PC-9 (cell line): ENCODE measurements around the gene ABLIM1. TPM values are rescaled to one million over a fixed set of nuclear protein-coding genes. Genes with fewer than 3 reads are reported as not detected.

Experiments
- BruUV-seq: library from RNA; stranded (reverse); fragments of 400-500 nt; replicated peaks from 2 replicates; lab custom pipeline; 2021; lab: Mats Ljungman, UMichigan
- CTCF ChIA-PET: fragments of 300-600 bp; sonication (Branson Sonifier 250); formaldehyde crosslinking; loops from one replicate; lab custom pipeline; 2022; ENCODE audit warnings: antibody characterized with exemption; lab: Charles Lee
- POLR2A ChIA-PET: fragments of 300-600 bp; sonication (Branson Sonifier 250); formaldehyde crosslinking; loops from one replicate; lab custom pipeline; 2022; ENCODE audit warnings: antibody characterized with exemption; ENCODE audit not compliant: unreplicated experiment; lab: Charles Lee
- DNase-seq, 2 experiments: peaks; one replicate each; pipeline versions ENCODE4 v3.0.0 to v3.0.0-alpha.2; 2015 to 2022; ENCODE audit warnings: mixed read lengths in 1 of 2
- H2AFZ ChIP-seq: fragments of 200-600 bp; sonication (generic); 2 replicates; pipeline ENCODE4 v1.8.1; 2017; ENCODE audit warnings: antibody characterized with exemption
- H3F3A ChIP-seq: fragments of 200-600 bp; sonication (generic); 2 replicates; pipeline ENCODE4 v1.8.1; 2017; ENCODE audit warnings: antibody characterized with exemption, mild to moderate bottlenecking, low read depth; ENCODE audit not compliant: insufficient read depth
- H3K27ac ChIP-seq: fragments of 200-600 bp; sonication (generic); 2 replicates; pipeline ENCODE4 v1.6.1; 2016; ENCODE audit warnings: mixed run types
- H3K27me3 ChIP-seq: fragments of 200-600 bp; sonication (generic); 2 replicates; pipeline ENCODE4 v1.6.1; 2016; ENCODE audit warnings: low read depth, mixed run types; ENCODE audit not compliant: insufficient read depth
- H3K36me3 ChIP-seq: fragments of 200-600 bp; sonication (generic); 2 replicates; pipeline ENCODE4 v1.6.1; 2016; ENCODE audit warnings: low read depth, mixed run types
- H3K4me1 ChIP-seq: fragments of 200-600 bp; sonication (generic); replicated peaks from 2 replicates; pipeline ENCODE4 v1.6.1; 2016; ENCODE audit warnings: mixed run types; ENCODE audit not compliant: insufficient read depth
- H3K4me2 ChIP-seq: fragments of 200-600 bp; sonication (generic); 2 replicates; pipeline ENCODE4 v1.6.1; 2017; ENCODE audit warnings: mixed run types
- H3K4me3 ChIP-seq: fragments of 200-600 bp; sonication (generic); 2 replicates; pipeline ENCODE4 v1.6.1; 2016; ENCODE audit warnings: mixed run types
- H3K79me2 ChIP-seq: fragments of 200-600 bp; sonication (generic); 2 replicates; pipeline ENCODE4 v1.6.1; 2017; ENCODE audit warnings: low read depth, mixed run types
- H3K9me2 ChIP-seq: fragments of 200-600 bp; sonication (generic); 2 replicates; pipeline ENCODE4 v1.8.1; 2017; ENCODE audit warnings: mild to moderate bottlenecking; ENCODE audit not compliant: insufficient read depth
- H3K9me3 ChIP-seq: fragments of 200-600 bp; sonication (generic); 2 replicates; pipeline ENCODE4 v1.8.1; 2016; ENCODE audit warnings: low read depth; ENCODE audit not compliant: insufficient read depth
- H4K20me1 ChIP-seq: fragments of 200-600 bp; sonication (generic); 2 replicates; pipeline ENCODE4 v1.8.1; 2017; ENCODE audit not compliant: insufficient read depth
- EZH2 ChIP-seq: fragments of 200-600 bp; sonication (generic); IDR thresholded peaks from 2 replicates; pipeline ENCODE4 v1.8.0; 2017; ENCODE audit warnings: antibody characterized with exemption, low read depth
- intact Hi-C: fragments of 100-400 bp; cut with micrococcal nuclease; formaldehyde crosslinking; loops from one replicate; pipeline ENCODE4 v1.10.0; 2022; ENCODE audit not compliant: unreplicated experiment
- total RNA-seq: library from RNA; stranded (reverse); gene quantifications from 2 replicates; pipeline ENCODE4 v1.2.3, GENCODE V29; 2021
- TF ChIP-seq, protein P1 (sequence below): fragments of 200-600 bp; sonication (generic); conservative IDR thresholded peaks from 2 replicates; pipeline ENCODE4 v1.6.1; 2017; ENCODE audit warnings: mixed run types, antibody characterized with exemption, mild to moderate bottlenecking, moderate library complexity

Gene ABLIM1
- total RNA-seq, 1 experiment from 2014 or later: 68.7 TPM

- intact Hi-C loops: no loop called here
- Histone ChIP-seq H2AFZ (no peak overlapping the region), H3K4me3 (no peak overlapping the region), H3K27ac (no peak overlapping the region), H3K4me1 (peaks cover 23% of the 10 kb centered on the region), H4K20me1 (no peaks in the 10 kb centered on the region), H3F3A (peaks cover 16% of the 10 kb centered on the region; the same call in 1 of the 2 replicates), H3K79me2 (no peaks in the 10 kb centered on the region), H3K27me3 (no peaks in the 10 kb centered on the region), H3K9me2 (no peaks in the 10 kb centered on the region), H3K36me3 (no peaks in the 10 kb centered on the region), H3K9me3 (no peaks in the 10 kb centered on the region), H3K4me2 (no peak overlapping the region)
- ChIA-PET CTCF (no interaction called here), POLR2A (no interaction called here)
- no peak for DNase-seq
- no peak for TF ChIP-seq EZH2
- TF ChIP-seq, protein P1, sequence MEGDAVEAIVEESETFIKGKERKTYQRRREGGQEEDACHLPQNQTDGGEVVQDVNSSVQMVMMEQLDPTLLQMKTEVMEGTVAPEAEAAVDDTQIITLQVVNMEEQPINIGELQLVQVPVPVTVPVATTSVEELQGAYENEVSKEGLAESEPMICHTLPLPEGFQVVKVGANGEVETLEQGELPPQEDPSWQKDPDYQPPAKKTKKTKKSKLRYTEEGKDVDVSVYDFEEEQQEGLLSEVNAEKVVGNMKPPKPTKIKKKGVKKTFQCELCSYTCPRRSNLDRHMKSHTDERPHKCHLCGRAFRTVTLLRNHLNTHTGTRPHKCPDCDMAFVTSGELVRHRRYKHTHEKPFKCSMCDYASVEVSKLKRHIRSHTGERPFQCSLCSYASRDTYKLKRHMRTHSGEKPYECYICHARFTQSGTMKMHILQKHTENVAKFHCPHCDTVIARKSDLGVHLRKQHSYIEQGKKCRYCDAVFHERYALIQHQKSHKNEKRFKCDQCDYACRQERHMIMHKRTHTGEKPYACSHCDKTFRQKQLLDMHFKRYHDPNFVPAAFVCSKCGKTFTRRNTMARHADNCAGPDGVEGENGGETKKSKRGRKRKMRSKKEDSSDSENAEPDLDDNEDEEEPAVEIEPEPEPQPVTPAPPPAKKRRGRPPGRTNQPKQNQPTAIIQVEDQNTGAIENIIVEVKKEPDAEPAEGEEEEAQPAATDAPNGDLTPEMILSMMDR: no peak
- BruUV-seq: no TSS peak
Measured at GRCh38 chr10:114688786-114689185, 30.7 kb upstream of the ABLIM1 start.

- no peaks in the 10 kb centered on the region for H3K9me3 ChIP-seq
- H3K4me1 ChIP-seq: peaks cover 23% of the 10 kb centered on the region
- H3K27ac ChIP-seq: no peak overlapping the region
- no peak overlapping the region for H3K4me3 ChIP-seq
- peaks cover 15% of the 10 kb centered on the region; the same call in 1 of the 2 replicates for H3F3A ChIP-seq
- H3K9me2 ChIP-seq: no peaks in the 10 kb centered on the region
- H4K20me1 ChIP-seq: no peaks in the 10 kb centered on the region
- H3K27me3 ChIP-seq: no peaks in the 10 kb centered on the region
- no peak for TF ChIP-seq EZH2
- TF ChIP-seq, protein P1: no peak
- POLR2A ChIA-PET: no interaction called here
- no peak overlapping the region for H2AFZ ChIP-seq
- no peaks in the 10 kb centered on the region for H3K36me3 ChIP-seq
- no TSS peak for BruUV-seq
- intact Hi-C loops: no loop called here
- no peaks in the 10 kb centered on the region for H3K79me2 ChIP-seq
- H3K4me2 ChIP-seq: no peak overlapping the region
- CTCF ChIA-PET: interaction anchor here (0.5 to 0.6 kb wide), 2 partner anchors 401 to 461 kb away, joined by 3 to 5 read pairs; no protein-coding TSS in a partner anchor
- no peak for DNase-seq
Measured at GRCh38 chr10:114687459-114687858, 29.4 kb upstream of the ABLIM1 start.

GRCh38 chr10:114686013-114686412, 27.9 kb upstream of the ABLIM1 start:
- H3K27me3 ChIP-seq: no peaks in the 10 kb centered on the region
- peak in 1 of 2 experiments; percentile 65 for DNase-seq
- intact Hi-C loops: no loop called here
- no peak for TF ChIP-seq EZH2
- TF ChIP-seq, protein P1: no peak
- H3F3A ChIP-seq: peaks cover under 1% of the 10 kb centered on the region; the same call in 1 of the 2 replicates
- no peak overlapping the region for H3K27ac ChIP-seq
- POLR2A ChIA-PET: interaction anchor here (0.7 kb wide), 1 partner anchor 11 kb away, joined by 6 read pairs; no protein-coding TSS in a partner anchor
- peaks cover 10% of the 10 kb centered on the region; the same call in 1 of the 2 replicates for H3K4me1 ChIP-seq
- no peak overlapping the region for H3K4me2 ChIP-seq
- no peaks in the 10 kb centered on the region for H3K9me3 ChIP-seq
- H3K4me3 ChIP-seq: no peak overlapping the region
- H2AFZ ChIP-seq: no peak overlapping the region
- no peaks in the 10 kb centered on the region for H4K20me1 ChIP-seq
- H3K79me2 ChIP-seq: no peaks in the 10 kb centered on the region
- H3K36me3 ChIP-seq: no peaks in the 10 kb centered on the region
- BruUV-seq: no TSS peak
- CTCF ChIA-PET: no interaction called here
- H3K9me2 ChIP-seq: no peaks in the 10 kb centered on the region
